WTC11 (cell line): ENCODE measurements around the gene ZFP36L2. TPM values are rescaled to one million over a fixed set of nuclear protein-coding genes. Genes with fewer than 3 reads are reported as not detected.

Experiments used
- ATAC-seq: fragments of 200-7000 bp; cut with Tn5 transposase; 2 replicates; pipeline ENCODE4 v1.10.0; 2021; ENCODE audit warnings: mild to moderate bottlenecking, moderate library complexity
- CTCF ChIA-PET: fragments of 300-600 bp; sonication (Branson Sonifier 250); formaldehyde crosslinking; loops from one replicate; lab custom pipeline; 2021; ENCODE audit warnings: antibody characterized with exemption; lab: Charles Lee
- POLR2A ChIA-PET: fragments of 350-600 bp; sonication (Branson Sonifier 250); formaldehyde crosslinking; loops from one replicate; lab custom pipeline; 2021; ENCODE audit warnings: antibody characterized with exemption; lab: Charles Lee
- DNase-seq: peaks from one replicate; pipeline ENCODE4 v3.0.0; 2021; ENCODE audit warnings: low spot score
- H3K27ac Mint-ChIP-seq: 2 replicates; pipeline ENCODE4 v1.8.0; 2021; ENCODE audit warnings: mixed read lengths
- H3K27me3 Mint-ChIP-seq: 2 replicates; pipeline ENCODE4 v1.8.0; 2021; ENCODE audit warnings: low read depth, mild to moderate bottlenecking, moderate library complexity, mixed read lengths
- H3K36me3 Mint-ChIP-seq: 2 replicates; pipeline ENCODE4 v1.8.0; 2021; ENCODE audit warnings: mixed read lengths
- H3K4me1 Mint-ChIP-seq: 2 replicates; pipeline ENCODE4 v1.8.0; 2022; ENCODE audit warnings: mixed read lengths
- H3K4me3 Mint-ChIP-seq: 2 replicates; pipeline ENCODE4 v1.8.0; 2021; ENCODE audit warnings: mild to moderate bottlenecking, moderate library complexity, mixed read lengths
- H3K9me3 Mint-ChIP-seq: 2 replicates; pipeline ENCODE4 v1.8.0; 2021; ENCODE audit warnings: mixed read lengths
- CBFB ChIP-seq: sonication (generic); formaldehyde crosslinking; IDR thresholded peaks from 2 replicates; pipeline ENCODE4 v1.8.1; 2022; ENCODE audit warnings: mild to moderate bottlenecking, low read depth, missing genetic modification reagents
- ESRRA ChIP-seq: sonication (generic); formaldehyde crosslinking; IDR thresholded peaks from 2 replicates; pipeline ENCODE4 v1.8.1; 2022; ENCODE audit warnings: mild to moderate bottlenecking, missing genetic modification reagents, borderline replicate concordance
- FOXK1 ChIP-seq: sonication (generic); formaldehyde crosslinking; IDR thresholded peaks from 2 replicates; pipeline ENCODE4 v1.8.0; 2022; ENCODE audit warnings: mild to moderate bottlenecking, moderate library complexity, missing genetic modification reagents
- GABPB1 ChIP-seq: sonication (generic); formaldehyde crosslinking; IDR thresholded peaks from 2 replicates; pipeline ENCODE4 v1.8.1; 2023; ENCODE audit warnings: mild to moderate bottlenecking, missing genetic modification reagents
- SMAD3 ChIP-seq: sonication (generic); formaldehyde crosslinking; IDR thresholded peaks from 2 replicates; pipeline ENCODE4 v1.8.0; 2022; ENCODE audit warnings: missing genetic modification reagents, mild to moderate bottlenecking, borderline replicate concordance
- SOX15 ChIP-seq: fragments of 250-450 bp; sonication (Bioruptor Pico); IDR thresholded peaks from 2 replicates; pipeline ENCODE4 v1.9.0; 2021; ENCODE audit warnings: mild to moderate bottlenecking
- TCF7 ChIP-seq: sonication (generic); formaldehyde crosslinking; IDR thresholded peaks from 2 replicates; pipeline ENCODE4 v1.8.0; 2022; ENCODE audit warnings: mild to moderate bottlenecking, low read depth, missing genetic modification reagents, moderate library complexity
- TEAD1 ChIP-seq: sonication (generic); formaldehyde crosslinking; IDR thresholded peaks from 2 replicates; pipeline ENCODE4 v1.8.0; 2022; ENCODE audit warnings: mild to moderate bottlenecking, missing genetic modification reagents
- TP53 ChIP-seq: sonication (generic); formaldehyde crosslinking; IDR thresholded peaks from 2 replicates; pipeline ENCODE4 v1.8.1; 2023; ENCODE audit warnings: mild to moderate bottlenecking, missing genetic modification reagents
- USF2 ChIP-seq: sonication (generic); formaldehyde crosslinking; IDR thresholded peaks from 2 replicates; pipeline ENCODE4 v1.8.1; 2023; ENCODE audit warnings: mild to moderate bottlenecking, missing genetic modification reagents, moderate library complexity
- ZNF232 ChIP-seq: sonication (generic); formaldehyde crosslinking; IDR thresholded peaks from 2 replicates; pipeline ENCODE4 v1.8.0; 2022; ENCODE audit warnings: mild to moderate bottlenecking, missing genetic modification reagents
- ZNF423 ChIP-seq: fragments of 250-450 bp; sonication (Bioruptor Pico); IDR thresholded peaks from 2 replicates; pipeline ENCODE4 v2.1.2; 2022; ENCODE audit warnings: mild to moderate bottlenecking, moderate library complexity
- total RNA-seq: library from RNA; stranded (reverse); gene quantifications from 3 replicates; pipeline ENCODE4 v1.2.3, GENCODE V29; 2021
- TF ChIP-seq, protein P1 (sequence below): fragments of 250-450 bp; sonication (Bioruptor Pico); IDR thresholded peaks from 2 replicates; pipeline ENCODE4 v1.9.0; 2021; ENCODE audit warnings: mild to moderate bottlenecking, borderline replicate concordance
- TF ChIP-seq, protein P2 (sequence below): sonication (generic); formaldehyde crosslinking; IDR thresholded peaks from 2 replicates; pipeline ENCODE4 v1.8.1; 2023; ENCODE audit warnings: mild to moderate bottlenecking, missing genetic modification reagents

Gene ZFP36L2
- total RNA-seq, 1 experiment from 2014 or later = 50.4 TPM

DNA sequence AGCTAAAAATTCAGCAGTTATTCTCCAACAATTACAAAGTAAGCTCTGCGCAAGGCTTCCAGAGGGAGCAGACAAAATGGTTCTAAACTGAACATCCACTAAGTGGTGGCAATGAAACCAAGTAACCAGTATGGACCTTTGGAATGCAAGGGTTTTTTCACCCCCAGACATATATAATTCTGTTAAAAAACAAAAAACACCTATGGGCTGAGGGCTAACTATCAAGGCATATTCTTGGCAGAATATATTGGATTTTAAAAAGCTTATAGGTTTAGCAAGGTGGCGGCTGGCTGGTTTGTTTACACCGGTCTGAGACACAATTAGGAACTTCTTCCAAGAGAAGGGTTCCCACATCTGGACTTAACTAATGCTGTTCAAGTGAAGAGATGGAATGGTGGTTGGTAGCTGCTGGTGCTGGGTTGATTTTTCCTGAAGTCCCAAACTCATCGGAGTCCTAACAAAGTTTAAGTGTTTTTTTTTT is 2.8 kb downstream of the ZFP36L2 start:
- ATAC-seq (no peak), DNase-seq (no peak)
- POLR2A ChIA-PET = interaction anchor here (1.1 kb wide), 1 partner anchor 17 kb away, joined by 3 read pairs; no protein-coding TSS in a partner anchor
- Mint-ChIP-seq H3K4me1 (peaks cover 57% of the 10 kb centered on the region), H3K9me3 (no peaks in the 10 kb centered on the region), H3K4me3 (peak overlapping the region; percentile 87), H3K36me3 (peaks cover 15% of the 10 kb centered on the region), H3K27ac (peak overlapping the region; percentile 85; the same call in 1 of the 2 replicates), H3K27me3 (no peaks in the 10 kb centered on the region)
- TF ChIP-seq CBFB (CRISPR knock-in tag) (no peak), ZNF232 (CRISPR knock-in tag) (no peak), USF2 (CRISPR knock-in tag) (no peak), ZNF423 (CRISPR knock-in tag) (no peak), TCF7 (CRISPR knock-in tag) (no peak)
- TF ChIP-seq, protein P1, sequence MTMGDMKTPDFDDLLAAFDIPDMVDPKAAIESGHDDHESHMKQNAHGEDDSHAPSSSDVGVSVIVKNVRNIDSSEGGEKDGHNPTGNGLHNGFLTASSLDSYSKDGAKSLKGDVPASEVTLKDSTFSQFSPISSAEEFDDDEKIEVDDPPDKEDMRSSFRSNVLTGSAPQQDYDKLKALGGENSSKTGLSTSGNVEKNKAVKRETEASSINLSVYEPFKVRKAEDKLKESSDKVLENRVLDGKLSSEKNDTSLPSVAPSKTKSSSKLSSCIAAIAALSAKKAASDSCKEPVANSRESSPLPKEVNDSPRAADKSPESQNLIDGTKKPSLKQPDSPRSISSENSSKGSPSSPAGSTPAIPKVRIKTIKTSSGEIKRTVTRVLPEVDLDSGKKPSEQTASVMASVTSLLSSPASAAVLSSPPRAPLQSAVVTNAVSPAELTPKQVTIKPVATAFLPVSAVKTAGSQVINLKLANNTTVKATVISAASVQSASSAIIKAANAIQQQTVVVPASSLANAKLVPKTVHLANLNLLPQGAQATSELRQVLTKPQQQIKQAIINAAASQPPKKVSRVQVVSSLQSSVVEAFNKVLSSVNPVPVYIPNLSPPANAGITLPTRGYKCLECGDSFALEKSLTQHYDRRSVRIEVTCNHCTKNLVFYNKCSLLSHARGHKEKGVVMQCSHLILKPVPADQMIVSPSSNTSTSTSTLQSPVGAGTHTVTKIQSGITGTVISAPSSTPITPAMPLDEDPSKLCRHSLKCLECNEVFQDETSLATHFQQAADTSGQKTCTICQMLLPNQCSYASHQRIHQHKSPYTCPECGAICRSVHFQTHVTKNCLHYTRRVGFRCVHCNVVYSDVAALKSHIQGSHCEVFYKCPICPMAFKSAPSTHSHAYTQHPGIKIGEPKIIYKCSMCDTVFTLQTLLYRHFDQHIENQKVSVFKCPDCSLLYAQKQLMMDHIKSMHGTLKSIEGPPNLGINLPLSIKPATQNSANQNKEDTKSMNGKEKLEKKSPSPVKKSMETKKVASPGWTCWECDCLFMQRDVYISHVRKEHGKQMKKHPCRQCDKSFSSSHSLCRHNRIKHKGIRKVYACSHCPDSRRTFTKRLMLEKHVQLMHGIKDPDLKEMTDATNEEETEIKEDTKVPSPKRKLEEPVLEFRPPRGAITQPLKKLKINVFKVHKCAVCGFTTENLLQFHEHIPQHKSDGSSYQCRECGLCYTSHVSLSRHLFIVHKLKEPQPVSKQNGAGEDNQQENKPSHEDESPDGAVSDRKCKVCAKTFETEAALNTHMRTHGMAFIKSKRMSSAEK (CRISPR knock-in tag) = no peak
- CTCF ChIA-PET = interaction anchor here (0.6 to 2.6 kb wide), 10 partner anchors 9 to 199 kb away, joined by 3 to 20 read pairs (median 5); no protein-coding TSS in a partner anchor

GRCh38 chr2:43222475-43223309 is 3.7 kb downstream of the ZFP36L2 start:
- Mint-ChIP-seq H3K4me1 (peaks cover 53% of the 10 kb centered on the region), H3K27me3 (no peaks in the 10 kb centered on the region), H3K9me3 (no peaks in the 10 kb centered on the region), H3K36me3 (peaks cover 15% of the 10 kb centered on the region), H3K4me3 (peak overlapping the region; percentile 74), H3K27ac (peak overlapping the region; percentile 99)
- TF ChIP-seq TP53 (CRISPR knock-in tag) = no peak
- TF ChIP-seq SOX15 (CRISPR knock-in tag) = no peak
- TF ChIP-seq, protein P1 (CRISPR knock-in tag) = no peak
- TF ChIP-seq TEAD1 = no peak
- TF ChIP-seq GABPB1 (CRISPR knock-in tag) = no peak
- no peak for TF ChIP-seq ESRRA (CRISPR knock-in tag)
- no peak for TF ChIP-seq FOXK1 (CRISPR knock-in tag)
- no peak for TF ChIP-seq SMAD3
- TF ChIP-seq, protein P2, sequence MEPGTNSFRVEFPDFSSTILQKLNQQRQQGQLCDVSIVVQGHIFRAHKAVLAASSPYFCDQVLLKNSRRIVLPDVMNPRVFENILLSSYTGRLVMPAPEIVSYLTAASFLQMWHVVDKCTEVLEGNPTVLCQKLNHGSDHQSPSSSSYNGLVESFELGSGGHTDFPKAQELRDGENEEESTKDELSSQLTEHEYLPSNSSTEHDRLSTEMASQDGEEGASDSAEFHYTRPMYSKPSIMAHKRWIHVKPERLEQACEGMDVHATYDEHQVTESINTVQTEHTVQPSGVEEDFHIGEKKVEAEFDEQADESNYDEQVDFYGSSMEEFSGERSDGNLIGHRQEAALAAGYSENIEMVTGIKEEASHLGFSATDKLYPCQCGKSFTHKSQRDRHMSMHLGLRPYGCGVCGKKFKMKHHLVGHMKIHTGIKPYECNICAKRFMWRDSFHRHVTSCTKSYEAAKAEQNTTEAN (CRISPR knock-in tag) = no peak
- no peak for DNase-seq
- CTCF ChIA-PET = interaction anchor here (0.5 to 3.3 kb wide), 19 partner anchors 9 to 394 kb away, joined by 3 to 16 read pairs (median 5); no protein-coding TSS in a partner anchor
- POLR2A ChIA-PET = interaction anchor here (0.6 to 1.3 kb wide), 3 partner anchors 43 to 136 kb away, joined by 4 to 10 read pairs (median 5); no protein-coding TSS in a partner anchor
- no peak for ATAC-seq
